Astrocyte of the spinal cord (primary cell): ENCODE results near the gene ITPKB.
"Not testable (repeated sequence)": the region's sequence is repeated elsewhere in the genome, so short reads cannot be mapped to it uniquely, and the experiment has no call there.

Source experiments
- DNase-seq: peaks from one replicate; pipeline ENCODE4 v3.0.0; 2011; ENCODE audit warnings: low read depth, low spot score
- H3K4me3 ChIP-seq: 2 replicates; pipeline ENCODE4 v1.5.1; 2011; ENCODE audit warnings: low read depth, mild to moderate bottlenecking, low read length, moderate library complexity
- in situ Hi-C: cut with HindIII; loops from 2 replicates; pipeline ENCODE4 v1.10.0; 2017; ENCODE audit warnings: low sequenced_read_pairs
- TF ChIP-seq, protein P1 (sequence below): IDR thresholded peaks from 2 replicates; pipeline ENCODE4 v1.5.1; 2012; ENCODE audit warnings: low read depth, mild to moderate bottlenecking, low read length, inconsistent platforms

Gene ITPKB

DNA sequence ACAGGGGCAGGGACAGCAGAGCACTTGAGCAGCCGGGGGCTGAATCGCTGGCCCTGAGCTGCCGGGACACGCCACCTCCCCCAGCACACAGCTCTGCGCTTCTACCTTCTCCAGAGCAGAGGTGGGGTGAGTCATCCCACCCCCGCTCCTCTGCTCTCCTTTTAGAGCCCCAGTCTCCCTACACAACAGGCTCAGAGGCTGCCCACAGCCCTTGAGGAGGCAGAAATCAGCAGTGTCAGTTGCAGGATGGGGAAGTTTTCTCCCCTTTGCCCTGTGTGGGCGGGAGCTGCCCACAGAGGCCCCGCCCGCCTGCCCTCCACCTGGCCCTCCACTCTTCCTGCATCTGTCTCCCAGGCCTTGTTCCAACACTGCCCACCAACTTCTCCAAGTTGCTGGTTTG lies 95.9 kb downstream of the ITPKB start:
- peak; percentile 69 for DNase-seq
- no peak overlapping the region for H3K4me3 ChIP-seq
- in situ Hi-C loops = no loop called here
- TF ChIP-seq, protein P1, sequence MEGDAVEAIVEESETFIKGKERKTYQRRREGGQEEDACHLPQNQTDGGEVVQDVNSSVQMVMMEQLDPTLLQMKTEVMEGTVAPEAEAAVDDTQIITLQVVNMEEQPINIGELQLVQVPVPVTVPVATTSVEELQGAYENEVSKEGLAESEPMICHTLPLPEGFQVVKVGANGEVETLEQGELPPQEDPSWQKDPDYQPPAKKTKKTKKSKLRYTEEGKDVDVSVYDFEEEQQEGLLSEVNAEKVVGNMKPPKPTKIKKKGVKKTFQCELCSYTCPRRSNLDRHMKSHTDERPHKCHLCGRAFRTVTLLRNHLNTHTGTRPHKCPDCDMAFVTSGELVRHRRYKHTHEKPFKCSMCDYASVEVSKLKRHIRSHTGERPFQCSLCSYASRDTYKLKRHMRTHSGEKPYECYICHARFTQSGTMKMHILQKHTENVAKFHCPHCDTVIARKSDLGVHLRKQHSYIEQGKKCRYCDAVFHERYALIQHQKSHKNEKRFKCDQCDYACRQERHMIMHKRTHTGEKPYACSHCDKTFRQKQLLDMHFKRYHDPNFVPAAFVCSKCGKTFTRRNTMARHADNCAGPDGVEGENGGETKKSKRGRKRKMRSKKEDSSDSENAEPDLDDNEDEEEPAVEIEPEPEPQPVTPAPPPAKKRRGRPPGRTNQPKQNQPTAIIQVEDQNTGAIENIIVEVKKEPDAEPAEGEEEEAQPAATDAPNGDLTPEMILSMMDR = no peak

DNA sequence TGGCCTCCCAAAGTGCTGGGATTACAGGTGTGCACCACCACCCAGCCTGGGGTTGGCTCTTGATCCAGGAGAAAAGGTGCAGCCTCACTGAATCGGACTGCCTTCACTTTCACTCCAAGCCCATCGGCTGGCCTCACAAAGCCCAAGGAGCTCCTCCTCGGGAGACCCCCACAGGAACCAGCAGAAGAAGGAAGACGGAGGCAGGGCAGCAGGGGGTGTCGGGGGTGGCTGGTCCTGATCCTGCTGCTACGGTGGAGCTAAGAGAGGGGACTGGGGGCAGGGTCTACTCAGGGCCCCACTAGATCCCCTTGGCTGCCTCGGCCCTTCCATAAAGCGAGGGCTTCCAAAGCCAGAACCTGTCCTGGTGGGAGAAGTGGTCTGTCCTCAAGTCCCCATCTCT lies 96.7 kb downstream of the ITPKB start:
- TF ChIP-seq, protein P1 = no peak
- in situ Hi-C loops = no loop called here
- DNase-seq = no peak
- H3K4me3 ChIP-seq = no peak overlapping the region

DNA sequence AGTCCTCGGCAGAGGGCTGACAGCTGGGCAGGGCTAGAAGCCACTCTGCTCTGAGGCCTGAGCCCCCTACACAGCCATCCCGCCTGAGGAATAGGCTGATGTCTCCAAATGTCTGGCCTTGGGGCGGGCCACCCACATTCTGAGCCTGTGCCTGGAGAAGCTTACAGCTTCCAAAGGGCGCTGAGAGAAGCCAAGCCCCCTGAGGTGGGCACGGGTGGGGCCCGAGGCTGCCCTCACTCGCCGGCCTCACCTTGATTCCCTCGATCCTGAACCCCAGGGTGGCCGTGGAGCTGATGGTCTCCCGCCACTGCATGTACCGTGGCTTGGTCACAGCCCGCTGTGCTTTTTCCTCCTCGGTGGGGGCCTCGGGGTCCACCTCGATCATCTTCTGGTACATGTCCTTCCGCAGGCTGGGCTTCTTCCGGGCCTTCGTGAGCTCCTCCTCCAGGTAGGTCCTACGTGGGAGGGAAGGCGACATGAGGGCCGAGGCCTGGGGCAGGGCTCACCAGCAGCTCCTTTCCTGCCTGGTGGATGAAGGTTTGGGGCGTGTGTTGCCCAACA lies 97.3 kb downstream of the ITPKB start:
- in situ Hi-C loops = no loop called here
- no peak for DNase-seq
- TF ChIP-seq, protein P1 = no peak
- no peak overlapping the region for H3K4me3 ChIP-seq

DNA sequence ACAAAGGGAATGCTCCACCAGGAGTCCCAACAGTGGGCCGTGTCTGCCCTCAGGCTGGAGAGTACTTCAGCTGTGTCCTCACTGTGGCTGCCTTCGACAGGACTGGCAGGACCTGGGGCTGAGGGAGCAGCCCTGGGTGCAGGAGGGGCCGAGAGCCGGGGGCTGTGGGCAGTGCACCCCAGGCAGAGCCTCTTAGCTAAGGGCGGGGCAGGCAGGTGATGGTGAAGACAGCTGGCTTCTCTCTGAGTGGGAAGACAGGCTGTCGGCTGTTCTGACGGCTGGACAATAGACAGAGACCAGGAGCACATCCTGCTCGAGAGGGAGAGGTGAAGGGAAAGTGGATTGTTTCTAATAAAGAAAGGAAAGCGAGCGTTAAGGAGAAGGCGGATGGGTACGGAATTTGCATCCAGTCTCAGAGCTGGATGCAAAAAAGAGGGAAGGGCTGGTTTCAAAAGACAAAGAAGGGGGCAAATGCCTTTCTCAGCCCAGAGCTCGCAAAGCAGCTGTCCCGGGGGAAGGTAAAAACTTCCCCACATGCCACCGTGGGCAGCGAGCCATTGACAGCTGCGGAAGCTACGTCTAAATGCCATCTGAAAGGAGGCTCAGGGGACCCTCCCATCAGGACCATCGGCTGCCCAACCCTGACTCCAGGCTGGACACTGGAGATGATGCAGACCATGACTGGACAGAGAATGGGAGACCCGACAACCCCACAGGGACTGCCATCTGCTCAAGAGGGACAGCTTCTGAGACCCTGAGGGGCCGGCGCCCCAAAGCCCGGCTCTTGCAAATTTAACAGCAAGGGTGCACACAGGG lies 98.6 kb downstream of the ITPKB start:
- no peak overlapping the region for H3K4me3 ChIP-seq
- TF ChIP-seq, protein P1 = no peak
- in situ Hi-C loops = no loop called here
- DNase-seq = no peak

DNA sequence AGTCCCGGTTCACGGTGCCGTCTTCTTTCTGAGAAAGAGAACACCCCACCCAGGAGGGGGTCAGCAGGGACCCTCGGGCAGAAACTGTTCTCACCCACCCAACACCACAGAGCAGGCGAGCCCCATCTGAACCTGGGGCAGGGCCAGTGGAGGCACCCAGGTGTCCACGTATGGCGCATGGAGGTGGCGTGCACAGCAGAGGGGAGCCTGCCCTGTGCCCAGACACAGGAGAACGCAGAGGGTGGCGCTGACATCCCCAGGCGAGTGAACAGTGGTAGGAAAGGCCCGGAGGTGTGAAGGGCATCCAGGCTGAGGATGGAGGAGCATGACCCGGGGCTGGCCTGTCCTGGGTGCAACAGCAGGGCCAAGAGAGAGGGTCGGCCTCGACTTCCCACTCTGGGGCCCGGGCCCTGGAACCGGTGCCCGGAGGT lies 99.4 kb downstream of the ITPKB start:
- H3K4me3 ChIP-seq = no peak overlapping the region
- no peak for DNase-seq
- in situ Hi-C loops = no loop called here
- TF ChIP-seq, protein P1 = no peak

DNA sequence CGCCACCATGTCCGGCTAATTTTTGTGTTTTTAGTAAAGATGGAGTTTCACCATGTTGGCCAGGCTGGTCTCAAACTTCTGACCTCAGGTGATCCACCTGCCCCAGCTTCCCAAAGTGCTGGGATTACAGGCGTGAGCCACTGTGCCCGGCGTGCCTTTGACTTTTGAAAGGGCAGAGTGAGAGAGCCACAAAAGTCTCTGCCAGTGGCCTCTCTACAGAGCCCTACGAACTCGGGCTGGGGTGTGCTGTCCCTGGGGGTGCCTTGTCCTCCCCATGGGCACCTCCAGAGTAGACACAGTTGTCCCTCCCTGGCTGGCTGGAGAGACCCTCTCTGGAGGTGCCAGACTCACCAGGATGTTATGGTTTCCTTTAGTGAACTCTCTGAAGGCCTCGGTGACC lies 99.9 kb downstream of the ITPKB start:
- DNase-seq, H3K4me3 ChIP-seq, in situ Hi-C loops: not testable (repeated sequence)

DNA sequence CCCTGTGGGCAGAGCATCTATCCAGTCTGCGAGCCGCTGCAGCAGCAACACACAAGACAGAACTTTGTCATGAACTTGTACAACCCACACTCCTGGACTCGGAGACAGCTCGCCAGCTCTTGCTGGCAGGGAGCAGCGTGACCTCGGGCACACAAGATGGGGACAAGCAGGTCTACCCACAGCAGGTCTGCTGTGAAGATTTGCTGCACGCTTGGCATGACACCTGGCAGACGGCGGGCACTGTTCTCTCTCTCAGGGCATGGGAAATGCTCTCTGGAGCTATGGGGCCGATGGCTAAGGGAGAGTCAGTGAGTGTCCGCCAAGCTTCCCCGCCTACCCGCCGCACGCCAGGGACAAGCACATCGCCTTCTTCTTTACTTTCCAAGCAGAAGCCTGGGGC lies 100.5 kb downstream of the ITPKB start:
- DNase-seq = no peak
- in situ Hi-C loops = no loop called here
- H3K4me3 ChIP-seq = no peak overlapping the region
- TF ChIP-seq, protein P1 = no peak
